Measurements from ENCODE around the gene DUSP16.
"Not testable (repeated sequence)": the region's sequence is repeated elsewhere in the genome, so short reads cannot be mapped to it uniquely, and the experiment has no call there.

Gene DUSP16

DNA sequence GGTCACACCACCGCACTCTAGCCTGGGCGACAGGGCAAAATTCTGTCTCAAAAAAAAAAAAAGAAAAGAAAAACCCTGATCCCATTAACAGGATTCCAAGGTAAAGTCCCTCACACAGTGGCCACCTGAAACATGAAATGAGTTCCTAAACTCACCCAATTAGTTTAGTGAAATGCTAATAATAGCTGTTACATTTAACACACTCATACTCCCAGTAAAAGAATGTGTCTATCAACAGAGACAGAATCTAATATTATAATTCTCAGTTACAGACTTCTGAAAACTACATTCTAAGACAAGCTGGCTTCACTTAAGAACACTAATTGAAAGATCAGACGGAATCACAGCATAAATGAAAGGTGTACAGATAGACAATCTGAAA, 44.2 kb downstream of the DUSP16 start:
- DNase-seq, result no peak

DNA sequence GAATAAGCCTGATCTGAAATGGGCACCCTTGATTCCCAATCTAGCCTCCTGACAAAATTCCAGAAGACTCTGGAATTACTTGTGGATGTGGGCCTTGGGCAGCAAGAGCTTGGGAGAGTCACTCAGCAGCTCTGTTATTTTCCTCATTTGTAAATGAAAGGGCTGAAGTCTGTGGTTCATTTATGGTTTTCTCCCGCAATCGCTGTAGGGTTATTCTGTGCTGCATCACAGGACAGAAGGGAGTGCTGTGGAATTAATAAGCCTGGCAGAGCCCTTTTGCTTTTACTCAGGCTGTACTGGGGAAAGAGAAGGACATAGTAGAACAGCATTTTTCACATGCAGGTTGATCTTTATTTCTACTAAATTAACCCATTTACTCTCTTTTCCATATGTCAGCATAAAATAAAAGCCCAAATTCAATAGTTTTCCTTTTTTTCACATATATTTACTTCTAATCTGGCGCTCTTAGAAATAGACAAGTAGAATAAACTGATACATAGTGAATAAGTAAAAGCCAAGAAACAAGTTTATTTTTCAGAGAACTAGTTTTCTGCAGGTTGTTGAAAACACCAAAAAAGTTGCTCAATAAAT, 49.2 kb downstream of the DUSP16 start:
- DNase-seq, result no peak

DNA sequence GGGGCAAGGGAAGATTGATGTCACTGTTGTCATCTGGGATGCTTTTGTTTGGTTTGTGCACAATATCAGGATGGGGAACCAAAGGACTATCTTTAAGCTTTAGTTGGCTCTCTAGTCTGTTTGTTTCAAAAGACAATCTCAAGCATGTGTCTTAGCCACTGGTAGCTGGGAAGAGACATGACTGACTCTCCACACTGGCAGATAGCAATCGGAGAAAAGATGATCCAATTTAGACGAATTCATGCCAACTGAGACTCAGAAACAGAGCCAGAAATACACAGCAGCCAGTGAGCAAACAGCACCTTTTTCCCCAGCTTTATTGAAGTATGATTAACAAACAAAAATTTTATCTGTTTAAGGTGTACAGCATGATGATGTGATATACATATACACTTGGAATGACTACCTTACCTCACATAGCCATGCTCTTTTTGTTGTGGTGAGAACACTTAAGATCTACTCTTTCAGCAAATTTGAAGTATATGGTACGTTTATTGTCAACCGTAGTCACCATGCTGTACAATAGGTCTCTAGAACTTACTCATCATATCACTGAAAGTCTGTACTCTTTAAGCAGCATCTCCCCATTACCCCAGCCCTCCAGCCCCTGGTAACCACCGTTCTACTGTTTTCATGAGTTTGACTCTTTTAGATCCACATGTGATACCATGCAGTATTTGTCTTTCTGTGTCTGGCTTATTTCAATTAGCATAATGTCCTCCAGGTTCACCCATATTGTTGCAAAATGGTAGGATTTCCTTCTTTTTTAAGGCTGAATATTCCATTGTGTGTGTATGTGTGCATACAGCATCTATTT, 50.6 kb downstream of the DUSP16 start:
- DNase-seq, result no peak

DNA sequence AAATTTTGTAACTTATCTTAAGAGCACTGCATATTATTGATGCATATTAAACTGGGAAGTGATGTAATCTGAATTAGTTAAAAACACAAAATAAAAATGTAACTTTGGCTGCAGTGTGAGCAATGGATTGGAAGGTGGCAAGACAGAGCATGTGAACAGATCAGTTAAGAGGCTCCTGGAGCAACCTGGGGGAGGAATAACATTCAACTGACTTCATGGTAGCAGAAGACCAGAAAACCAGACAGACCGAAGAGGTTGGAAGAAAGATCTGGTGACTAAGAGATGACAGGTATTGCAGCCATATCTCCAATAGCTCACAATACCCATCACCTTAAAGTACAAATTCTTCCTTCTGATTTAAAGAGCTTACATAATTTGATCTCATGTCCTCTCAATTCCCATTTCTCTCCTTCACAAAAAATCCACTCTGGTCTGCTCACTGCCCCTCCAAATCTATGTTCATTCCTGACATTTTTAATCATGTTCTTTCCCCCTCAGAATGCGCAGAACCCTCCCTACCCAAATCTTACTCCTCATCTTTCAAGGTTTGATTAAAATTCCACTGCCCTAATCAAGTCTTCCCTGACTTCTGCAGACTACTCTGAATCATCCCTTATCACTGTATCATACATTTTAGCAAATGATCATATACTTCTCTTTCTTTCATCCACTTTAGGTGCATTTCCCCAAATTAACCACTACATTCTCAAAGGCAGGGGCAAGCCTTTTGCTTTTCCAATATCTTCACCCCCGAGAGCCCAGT, 51.5 kb downstream of the DUSP16 start:
- DNase-seq, result no peak

DNA sequence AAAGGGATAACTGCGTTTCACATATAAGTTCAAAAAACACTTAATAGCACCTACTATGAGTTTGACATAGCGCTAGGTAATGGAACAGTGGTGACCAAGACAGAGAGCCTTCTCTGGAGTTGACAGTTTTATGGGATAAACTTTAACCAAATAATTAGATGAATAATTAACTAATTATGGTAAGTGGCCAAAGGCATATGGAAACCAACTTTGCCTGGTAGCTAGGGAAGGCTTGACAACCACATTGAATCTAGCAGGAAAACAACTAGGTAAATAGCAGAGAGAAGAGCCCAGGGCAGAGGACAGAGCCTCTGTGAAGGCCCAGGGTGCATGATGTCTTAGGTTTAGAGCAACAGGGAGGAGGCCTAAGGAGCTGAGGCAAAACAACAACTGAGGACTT, 52.1 kb downstream of the DUSP16 start:
- no peak for DNase-seq

DNA sequence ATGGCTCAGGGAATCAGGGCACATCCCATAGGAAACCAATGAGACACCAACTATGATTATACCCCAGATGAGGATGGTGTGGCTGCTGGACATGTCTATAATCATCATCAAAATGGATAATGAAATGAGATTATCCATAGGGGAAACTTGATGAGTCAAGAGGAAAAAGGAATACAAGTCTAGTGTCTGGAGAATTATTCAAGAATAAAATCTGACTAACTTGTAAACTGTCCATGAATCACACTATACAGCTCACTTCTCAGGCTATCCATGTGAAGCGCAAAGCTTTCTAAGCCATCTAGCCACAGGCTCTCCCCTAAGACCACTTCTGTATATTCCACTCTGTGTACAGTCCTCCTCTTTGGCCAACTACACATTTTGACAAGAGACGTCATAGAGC, 52.5 kb downstream of the DUSP16 start:
- DNase-seq, result no peak

DNA sequence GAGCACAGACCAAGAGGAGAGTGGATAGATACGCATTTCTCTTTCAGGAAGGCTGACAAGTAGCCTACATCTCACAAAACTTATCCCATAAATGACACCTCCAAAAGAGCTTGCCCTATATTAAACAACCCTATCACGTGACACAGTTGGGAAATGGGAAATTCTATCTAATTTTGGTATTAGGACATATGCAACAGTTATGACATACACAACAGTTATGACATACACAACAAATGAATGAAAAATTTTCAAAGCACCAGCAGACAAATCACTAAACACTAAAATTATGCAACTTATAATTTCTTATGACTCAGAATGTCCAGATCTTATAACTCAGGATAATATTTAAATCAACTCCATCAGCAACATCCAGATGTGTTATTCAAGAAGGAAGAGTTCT, 54.1 kb downstream of the DUSP16 start:
- DNase-seq, result no peak

DNA sequence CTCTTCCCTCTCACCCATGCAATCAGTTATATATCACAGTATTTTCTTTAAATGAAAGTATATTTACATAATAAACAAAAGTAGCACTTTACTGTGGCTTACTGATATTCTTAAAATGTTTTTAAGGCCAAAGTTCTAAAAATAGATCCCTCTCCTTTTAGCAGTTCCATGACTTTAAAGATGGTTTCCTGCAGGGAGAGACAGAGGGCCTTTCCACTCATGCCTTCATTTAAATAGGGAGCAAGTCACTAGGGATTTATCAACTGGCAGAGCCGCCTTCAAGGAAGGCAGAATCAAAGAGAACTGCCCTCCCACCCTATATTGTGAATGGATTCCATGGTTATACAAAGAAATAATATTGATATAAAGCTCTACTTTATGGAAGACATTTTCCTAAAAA, 55.5 kb downstream of the DUSP16 start:
- no peak for DNase-seq

DNA sequence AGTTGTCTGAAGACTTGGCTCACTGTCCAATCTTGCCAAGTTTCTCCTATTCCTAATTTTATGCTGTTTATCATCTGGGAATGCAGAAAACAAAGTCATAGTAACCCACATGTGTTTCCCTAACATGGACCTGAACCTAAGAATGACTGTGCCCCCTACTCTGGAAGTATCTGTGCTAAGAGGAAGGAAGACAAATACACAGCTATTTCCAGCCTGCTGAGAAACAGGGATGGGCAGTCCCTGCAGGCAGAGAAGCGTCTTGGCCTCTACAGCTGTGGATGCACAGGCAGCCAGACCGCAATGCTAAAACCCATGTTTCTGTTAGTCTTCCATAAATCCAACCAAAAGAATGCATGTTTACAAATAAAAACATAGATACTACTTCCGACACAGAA, 56.2 kb downstream of the DUSP16 start:
- DNase-seq, result no peak

DNA sequence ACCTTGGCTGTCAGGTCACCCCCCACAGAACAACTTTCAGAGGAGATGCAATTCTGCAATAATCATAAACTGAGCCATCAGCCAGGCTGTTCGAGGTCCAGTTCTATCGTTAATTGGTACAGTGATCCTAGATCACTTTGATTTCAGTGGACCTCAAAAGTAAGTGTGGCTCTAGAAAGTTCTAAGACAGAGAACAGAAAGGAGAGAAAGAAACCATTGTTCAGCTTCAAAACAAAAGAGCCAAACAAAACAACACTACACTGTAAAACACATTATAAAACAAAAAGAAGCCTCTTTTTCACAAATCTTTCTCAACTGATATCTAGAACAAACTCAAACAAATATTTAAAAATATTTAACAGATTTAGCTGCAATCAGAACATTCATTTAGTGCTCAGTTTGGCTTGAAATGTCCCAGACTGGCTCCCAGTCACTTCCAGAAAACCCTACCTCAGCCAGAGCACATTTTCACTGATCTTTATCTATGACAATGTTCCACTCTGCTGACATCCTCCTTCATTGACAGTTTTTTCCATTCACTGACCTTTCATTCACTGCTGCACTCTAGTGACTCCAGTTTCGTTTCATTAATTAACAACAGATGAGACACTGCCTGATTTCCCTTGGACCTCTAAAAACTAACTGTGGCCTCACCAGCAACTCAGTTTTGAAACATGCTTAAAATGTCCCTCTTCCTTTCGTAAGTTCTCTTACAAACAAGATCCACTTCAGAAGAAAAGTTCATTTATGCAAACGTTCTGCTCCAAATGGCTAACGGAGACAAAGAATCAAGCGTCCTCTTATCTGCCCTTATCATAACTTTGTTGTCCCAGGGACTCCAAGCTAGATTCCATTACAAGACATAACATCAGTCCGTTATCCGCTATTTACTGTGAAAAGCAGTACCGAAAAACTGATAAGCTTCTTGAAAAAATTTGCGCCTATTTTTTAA, 56.8 kb downstream of the DUSP16 start:
- DNase-seq, result no peak

DNA sequence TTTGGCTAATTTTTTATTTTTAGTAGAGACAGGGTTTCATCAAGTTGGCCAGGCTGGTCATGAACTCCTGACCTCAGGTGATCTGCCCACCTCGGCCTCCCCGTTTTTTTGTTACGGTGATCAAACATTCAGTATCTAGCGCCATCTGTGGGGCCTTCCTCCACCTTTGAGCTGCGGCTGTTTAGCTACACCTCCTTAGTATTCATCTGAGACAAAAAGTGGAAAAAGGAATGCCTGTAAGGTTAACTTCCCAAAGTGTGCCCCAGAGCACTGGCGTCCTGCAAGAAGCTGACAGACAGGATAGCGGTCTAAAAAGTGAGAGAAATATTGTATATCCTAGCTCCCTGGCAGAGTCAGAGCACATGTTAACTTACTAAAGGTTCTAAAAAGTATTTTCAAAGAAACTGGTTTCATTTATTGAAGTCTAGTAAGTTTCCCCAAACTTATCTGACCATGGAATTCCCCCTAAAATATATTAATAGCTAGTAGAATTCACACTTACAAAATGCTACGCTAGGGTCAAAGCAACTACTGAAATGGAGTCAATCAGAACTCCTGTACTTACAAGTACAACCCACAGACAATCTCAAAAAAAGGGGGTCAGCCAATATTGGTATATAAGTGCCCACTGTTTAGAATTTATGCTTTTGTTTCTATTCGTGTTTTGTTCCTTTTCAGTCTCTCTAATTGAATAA, 59.1 kb downstream of the DUSP16 start:
- DNase-seq, result no peak

DNA sequence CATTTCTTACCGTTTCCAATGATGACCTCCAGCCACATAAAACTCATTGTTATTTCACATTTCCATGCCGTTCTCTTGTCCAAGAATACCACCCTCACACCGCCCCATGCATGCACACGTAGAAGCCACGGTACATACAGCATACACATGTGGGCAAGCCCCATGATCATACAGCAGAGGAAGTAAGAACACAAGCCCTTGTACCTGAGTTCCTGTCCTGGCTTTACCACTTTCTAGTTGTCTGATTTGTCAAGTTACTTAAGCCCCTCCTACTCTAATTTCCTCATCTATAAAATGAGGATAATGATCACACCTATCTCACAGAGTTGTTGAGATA, 59.9 kb downstream of the DUSP16 start:
- no peak for DNase-seq

DNA sequence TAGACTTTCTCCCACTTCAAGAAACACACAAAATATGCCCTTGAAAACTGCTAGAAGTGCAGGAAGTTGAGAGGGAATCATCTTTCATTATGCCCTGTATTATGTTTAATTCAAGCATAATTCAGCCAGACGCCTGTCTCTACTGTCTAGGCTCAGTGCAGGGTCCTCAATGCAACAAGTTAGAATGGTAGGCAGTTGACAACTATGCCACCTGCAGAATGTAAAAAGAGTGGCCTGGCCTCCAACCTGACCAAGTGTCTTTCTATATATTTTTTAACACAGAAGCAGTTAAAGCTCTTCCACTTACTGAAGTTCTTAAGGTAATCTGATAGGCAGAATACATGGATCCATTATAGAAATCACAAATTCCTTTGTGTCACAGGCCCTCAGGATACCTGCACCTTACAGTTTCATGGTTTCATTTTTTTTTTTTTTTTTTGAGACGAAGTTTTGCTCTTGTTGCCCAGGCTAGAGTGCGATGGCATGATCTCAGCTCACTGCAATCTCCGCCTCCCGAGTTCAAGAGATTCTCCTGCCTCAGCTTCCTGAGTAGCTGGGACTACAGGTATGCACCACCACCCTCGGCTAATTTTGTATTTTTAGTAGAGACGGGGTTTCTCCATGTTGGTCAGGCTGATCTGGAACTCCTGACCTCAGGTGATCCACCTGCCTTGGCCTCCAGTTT, 60.4 kb downstream of the DUSP16 start:
- not testable (repeated sequence) for DNase-seq

DNA sequence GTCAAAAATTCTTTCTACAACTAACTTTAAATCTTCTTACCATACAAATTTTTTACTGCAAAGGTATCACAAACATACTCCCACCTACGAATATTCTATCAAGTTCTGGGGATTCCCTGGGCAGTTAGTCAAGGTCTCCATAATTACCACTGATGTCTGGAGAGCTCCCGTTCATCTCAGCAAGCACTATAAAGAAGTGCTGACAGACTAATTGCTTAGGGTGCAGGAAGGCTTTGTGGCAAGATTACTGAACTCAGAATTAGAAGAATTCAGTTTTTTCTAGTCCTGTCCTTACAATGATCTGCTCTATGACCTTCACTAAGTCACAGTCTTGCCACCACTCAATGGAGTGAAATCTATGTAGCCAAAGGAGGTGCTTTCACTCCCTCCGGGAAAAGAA, 61.5 kb downstream of the DUSP16 start:
- DNase-seq, result no peak

DNA sequence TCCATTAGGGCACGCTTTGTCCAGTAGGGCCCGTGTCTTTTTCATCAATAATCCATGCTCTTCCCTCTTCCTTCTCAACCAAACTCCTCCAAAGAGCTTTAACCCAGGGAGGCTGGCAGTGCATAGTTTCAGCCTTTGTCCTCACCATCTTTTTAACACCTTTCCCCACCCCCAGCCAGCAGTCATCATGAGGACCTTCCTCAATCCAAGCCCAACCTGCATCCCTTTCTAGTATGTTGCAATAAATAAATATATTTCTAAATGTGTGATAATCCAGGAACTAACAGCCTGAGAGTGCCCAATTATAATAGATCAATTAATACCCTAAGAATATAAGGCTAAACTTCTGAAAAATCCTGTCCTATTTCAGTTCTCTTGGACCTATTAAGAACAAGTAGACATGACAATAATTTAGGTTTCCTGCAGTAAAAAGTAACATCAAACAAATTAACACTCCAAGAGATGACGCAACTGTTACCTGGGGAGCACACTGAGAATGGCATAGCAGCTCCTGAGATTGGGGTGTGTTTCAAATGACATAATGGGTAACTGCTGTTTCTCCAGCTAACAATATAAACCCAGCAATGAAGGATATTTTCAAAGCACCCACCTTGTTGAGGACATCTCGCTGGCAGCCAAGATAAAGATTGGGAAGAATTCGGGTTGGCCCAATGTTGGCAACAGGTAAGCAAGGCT, 62.6 kb downstream of the DUSP16 start:
- DNase-seq, result no peak

DNA sequence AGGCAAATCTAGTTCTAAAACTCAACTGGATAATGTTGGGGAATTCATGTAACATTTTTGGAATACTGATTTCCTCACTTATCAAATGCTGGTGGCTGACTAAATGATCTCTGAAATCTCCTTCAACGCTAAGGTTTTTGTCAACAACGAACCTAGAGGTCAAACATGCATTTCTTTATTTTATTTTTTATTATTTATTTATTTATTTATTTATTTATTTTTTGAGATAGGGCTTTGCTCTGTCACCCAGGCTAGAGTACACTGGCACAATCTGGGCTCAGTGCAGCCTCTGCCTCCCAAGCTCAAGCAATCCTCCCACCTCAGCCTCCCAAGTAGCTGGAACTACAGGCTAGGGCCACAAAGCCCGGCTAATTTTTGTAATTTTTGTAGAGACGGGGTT, 64.5 kb downstream of the DUSP16 start:
- DNase-seq, result no peak

DNA sequence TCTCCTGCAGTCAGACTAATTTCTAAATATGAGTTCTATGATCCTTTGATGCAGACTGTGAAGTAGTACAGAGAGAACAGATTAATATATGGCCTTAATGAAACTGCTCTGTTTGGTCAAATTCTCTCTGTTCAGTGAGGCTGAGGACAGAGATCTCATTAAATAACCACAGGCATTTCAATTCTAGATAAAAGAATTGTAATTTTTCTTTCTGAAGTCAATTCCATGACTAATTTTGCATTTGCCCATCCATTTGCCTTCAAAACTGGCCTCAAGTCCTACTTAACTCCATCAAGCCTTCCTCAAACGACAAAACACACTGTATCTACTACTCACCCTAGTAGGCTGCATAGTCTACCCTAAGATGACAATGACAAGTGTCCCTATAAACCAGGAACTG, 67.1 kb downstream of the DUSP16 start:
- DNase-seq, result no peak

DNA sequence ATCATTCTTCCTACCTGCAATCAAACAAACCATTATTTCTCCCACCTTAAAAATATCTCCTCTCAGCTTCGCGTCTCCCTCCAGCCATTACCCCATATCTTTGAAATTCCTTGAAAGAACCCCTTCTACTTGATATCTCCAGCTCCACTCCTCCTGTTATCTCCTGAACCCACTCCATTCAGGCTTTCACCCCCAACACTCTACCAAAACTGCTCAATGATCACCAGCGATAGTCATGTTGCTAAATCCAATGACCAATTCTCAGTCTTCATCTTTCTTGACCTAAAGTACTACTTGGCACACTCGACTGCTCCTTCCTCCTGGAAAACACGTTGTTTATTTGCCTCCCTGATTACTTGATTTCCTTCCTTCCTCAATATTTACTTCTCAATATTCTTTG, 70.1 kb downstream of the DUSP16 start:
- DNase-seq, result no peak

DNA sequence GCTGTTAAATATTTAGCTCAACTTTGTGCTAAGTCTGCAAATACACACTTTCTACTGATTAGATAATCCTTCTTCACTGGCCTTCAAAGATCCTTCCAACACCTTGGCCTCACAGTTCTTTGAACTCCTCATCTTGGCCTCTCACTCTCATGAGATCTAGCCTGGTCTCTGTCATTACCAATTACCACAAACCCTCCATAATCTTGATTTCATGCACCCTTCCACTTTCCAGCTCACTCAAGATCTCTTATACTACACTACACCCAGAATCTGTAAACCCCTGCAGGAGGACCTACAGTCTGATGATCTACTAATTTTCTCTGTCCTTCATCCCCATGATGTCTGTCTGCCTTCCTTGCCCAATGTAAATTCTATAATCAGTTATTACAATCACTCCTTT, 71.1 kb downstream of the DUSP16 start:
- DNase-seq, result no peak

DNA sequence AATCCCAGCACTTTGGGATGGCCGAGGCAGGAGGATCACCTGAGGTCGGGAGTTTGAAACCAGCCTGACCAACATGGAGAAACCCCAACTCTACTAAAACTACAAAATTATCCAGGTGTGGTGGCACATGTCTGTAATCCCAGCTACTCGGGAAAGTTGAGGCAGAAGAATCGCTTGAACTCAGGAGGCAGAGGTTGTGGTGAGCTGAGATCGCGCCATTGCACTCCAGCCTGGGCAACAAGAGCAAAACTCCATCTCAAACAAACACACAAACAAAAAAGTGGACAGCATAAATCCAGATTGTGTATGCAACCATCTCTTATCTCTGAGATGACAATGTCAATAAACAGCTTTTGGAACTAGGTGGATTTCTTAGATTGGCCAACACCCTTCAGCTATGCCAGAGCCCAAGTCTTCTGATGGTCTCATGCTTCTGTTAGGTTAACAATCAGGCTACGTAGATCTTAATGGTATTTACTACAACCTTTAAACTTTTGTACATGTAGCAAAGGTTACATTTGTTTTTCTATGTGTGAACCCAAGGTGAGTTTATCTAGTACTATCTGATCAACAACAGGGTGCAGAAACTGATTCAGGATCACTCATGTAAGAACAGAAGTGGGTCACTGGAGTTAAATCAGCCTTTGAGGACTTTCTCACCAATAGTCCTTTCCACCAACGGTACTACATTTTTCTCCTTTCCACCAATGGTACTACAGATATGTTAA, 73.7 kb downstream of the DUSP16 start:
- DNase-seq, result no peak

DNA sequence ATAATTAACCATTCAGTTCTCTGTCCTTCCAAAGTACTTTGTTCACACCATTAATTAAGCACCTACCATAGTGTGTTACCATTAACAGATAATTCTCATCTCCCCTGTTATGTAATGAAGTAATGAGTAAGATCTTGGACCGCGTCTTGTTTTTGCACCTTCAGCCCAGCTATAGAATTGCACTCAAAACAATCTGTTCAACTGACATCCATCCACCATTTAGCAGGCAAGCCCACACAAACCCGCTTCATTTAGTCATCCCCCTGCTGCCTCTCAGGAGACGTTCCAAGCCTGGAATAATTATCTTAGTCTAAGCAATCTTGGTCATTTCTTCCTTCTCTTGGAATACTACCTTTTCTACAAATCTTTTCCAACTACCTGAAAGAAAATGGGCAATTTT, 74.4 kb downstream of the DUSP16 start:
- DNase-seq, result no peak
